Liver (tissue), 2 donors: ENCODE results near the gene JPH3.

ENCODE experiments used
- YY1 ChIP-seq: IDR thresholded peaks from 2 replicates; pipeline ENCODE4 v1.6.1; 2016; ENCODE audit warnings: antibody characterized with exemption, mild to moderate bottlenecking
- TF ChIP-seq, protein P1 (sequence below): fragments of 150-350 bp; IDR thresholded peaks from 2 replicates; pipeline ENCODE4 v1.5.1; 2017; ENCODE audit warnings: improper control_type of control experiment, low read depth, low read length; ENCODE audit not compliant: missing input control
- donor health status: healthy.

DNA sequence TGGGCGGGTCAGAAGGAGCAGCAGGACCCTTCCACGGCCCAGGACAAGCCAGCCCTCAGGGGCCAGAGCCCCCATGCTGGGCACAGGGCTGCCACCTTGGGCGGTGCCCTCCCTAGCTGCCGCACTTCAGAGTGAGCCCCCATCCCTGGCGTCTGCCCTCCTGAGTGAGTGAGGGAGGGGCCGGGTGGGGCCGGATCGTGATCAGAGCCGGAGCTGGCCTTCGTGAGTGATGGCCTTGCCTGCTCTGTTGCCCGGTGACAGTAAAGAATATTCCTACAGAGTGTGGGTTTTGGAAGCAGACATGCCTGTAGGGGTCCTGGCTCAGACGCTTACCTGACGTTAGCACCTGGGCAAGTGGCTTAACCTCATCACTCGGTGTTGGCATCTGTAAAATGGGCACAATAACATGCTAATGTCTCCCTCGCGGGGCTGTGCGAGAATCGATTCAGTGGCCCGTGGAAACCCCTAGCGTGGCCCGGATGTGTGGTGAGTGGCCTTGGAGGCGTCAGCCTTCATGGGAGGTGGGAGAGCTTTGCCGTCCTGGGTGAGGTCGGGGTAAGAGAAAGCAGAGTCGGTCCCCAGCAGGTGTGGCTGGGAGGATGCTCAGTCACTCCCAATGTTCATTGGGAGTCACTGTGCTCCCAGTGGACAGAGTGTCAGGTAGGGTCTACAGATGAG is 26.1 kb downstream of the JPH3 start:
- no peak for TF ChIP-seq YY1
- TF ChIP-seq, protein P1, sequence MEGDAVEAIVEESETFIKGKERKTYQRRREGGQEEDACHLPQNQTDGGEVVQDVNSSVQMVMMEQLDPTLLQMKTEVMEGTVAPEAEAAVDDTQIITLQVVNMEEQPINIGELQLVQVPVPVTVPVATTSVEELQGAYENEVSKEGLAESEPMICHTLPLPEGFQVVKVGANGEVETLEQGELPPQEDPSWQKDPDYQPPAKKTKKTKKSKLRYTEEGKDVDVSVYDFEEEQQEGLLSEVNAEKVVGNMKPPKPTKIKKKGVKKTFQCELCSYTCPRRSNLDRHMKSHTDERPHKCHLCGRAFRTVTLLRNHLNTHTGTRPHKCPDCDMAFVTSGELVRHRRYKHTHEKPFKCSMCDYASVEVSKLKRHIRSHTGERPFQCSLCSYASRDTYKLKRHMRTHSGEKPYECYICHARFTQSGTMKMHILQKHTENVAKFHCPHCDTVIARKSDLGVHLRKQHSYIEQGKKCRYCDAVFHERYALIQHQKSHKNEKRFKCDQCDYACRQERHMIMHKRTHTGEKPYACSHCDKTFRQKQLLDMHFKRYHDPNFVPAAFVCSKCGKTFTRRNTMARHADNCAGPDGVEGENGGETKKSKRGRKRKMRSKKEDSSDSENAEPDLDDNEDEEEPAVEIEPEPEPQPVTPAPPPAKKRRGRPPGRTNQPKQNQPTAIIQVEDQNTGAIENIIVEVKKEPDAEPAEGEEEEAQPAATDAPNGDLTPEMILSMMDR, result no peak
